Activated CD4-positive, alpha-beta T cell treated with anti-CD3 and anti-CD28 coated beads, Interleukin-2, amount 50 U/mL, for 1 hour (primary cell): ENCODE data around the gene SRC.

ENCODE experiments used
- DNase-seq: peaks from one replicate; pipeline ENCODE4 v3.0.0-alpha.2; 2020

SRC gene

GRCh38 chr20:37351689-37352607, 6.0 kb downstream of the SRC start:
- no peak for DNase-seq

GRCh38 chr20:37352608-37352980, 6.7 kb downstream of the SRC start:
- DNase-seq: no peak

GRCh38 chr20:37353285-37353849, 7.4 kb downstream of the SRC start:
- no peak for DNase-seq

GRCh38 chr20:37354210-37355195, 8.6 kb downstream of the SRC start:
- DNase-seq: no peak

GRCh38 chr20:37355252-37356180, 9.6 kb downstream of the SRC start:
- DNase-seq: no peak

DNA sequence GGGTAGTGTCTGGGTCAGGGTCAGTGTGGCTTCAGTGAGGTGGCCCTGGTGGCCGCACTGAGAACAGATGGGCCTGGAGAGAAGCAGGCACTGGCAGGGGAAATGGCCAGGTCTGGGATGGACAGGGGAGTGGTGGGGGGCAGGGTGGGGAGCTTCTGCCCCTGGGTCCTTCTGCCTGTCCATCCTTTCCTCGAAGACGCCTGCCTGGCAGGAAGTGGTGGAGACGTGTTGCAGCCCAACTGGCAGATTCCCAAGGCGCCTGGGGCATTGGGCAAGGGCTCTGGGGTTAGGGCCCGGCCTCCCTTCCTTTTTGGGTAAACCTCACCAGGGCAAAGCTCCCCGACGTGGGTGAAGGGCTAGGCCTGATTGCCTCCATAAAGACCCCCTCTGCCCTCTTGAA, 10.4 kb downstream of the SRC start:
- no peak for DNase-seq

DNA sequence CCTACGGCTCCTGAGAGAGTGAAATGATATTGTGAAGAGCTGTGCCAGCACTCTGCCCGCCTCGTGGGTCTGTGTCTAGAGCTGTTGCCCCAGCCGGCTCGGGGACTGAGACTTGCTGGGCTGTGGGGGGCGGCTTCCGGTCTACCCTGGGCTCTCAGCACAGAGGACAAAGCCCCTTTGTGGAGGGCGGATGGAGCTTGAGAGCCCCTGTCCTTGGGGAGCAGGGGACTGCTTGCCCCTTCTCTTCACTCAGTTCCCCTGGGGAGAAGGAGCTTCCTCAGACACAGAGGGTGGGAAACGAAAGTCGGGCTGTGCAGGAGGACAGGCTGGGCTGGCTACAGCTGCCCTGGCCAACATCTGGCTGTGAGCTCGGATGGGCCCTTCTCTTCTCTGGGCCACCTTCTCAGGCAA, 11.0 kb downstream of the SRC start:
- DNase-seq: no peak

DNA sequence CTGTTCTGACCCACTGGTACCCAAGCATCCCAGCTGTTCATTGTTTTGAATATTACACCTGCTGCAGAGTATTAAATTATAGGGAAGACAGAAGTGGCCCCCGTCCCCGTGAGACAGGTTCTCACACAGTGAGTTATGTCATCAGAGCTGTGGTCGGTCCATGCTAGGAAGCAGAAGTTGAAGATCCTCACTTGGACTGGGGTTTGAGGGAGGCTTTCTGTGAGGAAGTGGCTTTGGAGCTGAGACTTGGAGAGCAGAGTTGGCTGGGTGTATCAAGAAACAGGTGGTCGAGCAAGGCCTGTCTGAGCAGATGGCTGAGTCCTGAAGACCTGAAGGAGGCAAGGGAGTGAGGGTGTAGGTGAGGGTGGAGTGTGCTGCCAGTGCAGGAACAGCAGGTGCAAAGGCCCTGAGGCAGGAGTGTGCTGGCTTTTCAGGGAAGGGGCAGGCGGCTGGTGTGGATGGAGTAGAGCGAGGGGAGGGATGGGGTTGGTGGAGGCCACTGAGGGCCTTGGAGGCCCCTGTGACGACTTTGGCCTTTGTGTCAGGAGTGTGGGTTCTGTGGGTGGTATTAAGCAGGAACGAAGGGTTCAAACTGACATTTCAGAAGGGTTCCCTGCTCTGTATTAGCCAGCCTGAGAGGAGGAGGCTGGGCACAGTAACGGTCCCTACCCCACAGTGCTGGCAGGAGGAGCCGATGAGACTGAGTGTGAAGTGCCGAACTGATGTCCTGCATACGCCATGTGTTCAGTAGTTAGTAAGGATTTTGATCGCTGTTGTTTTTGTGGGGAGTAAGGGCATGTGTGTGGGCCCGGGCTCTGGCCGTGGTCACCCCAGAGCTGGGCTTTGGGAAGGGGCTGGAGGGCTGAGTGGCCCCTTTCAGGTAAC, 11.8 kb downstream of the SRC start:
- DNase-seq: no peak

GRCh38 chr20:37358366-37359150, 12.6 kb downstream of the SRC start:
- DNase-seq: no peak

DNA sequence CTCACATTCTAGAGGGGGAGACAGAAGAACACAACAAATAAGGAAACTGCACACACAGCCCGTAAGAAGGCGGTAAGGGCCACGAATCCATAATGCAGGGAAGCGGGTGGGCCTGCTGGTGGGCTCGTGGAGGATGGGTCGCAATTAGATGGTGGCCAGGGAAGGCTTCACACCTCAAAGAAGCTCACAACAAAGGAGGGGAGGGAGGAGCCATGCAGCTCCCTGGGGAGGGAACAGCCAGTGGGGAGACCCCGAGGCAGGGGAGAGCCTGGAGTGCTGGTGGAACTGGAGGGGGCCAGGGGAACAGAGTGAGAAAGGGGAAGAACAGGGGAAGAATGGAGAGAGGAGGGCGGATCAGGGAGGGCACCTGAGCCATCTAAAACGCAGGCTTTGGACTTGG, 13.4 kb downstream of the SRC start:
- DNase-seq: no peak

DNA sequence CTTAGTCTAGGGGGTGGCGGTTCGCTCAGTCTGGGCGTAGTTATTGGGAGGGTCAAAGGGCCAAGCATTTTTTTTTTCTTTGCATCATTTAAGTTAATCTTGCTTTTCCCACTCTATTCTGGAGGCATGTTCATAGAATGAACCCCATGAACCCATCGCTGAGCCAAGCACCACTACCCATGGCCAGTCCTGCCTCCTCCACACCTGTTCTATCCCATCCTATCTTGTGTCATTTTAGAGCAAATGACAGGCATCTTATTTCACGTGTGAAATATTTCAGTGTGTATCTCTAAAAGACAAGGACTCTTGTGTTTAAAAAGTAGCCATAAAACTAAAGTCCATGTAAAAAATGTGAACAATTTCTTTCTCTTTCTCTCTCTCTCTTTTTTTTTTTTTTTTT, 13.9 kb downstream of the SRC start:
- DNase-seq: no peak

GRCh38 chr20:37360391-37361115, 14.6 kb downstream of the SRC start:
- no peak for DNase-seq

GRCh38 chr20:37361336-37361735, 15.4 kb downstream of the SRC start:
- no peak for DNase-seq

- DNase-seq: no peak
These were observed 16.4 kb downstream of the SRC start for GRCh38 chr20:37362231-37362792.

- DNase-seq: no peak
These were observed 16.9 kb downstream of the SRC start for GRCh38 chr20:37362821-37363220.

GRCh38 chr20:37363221-37364012, 17.5 kb downstream of the SRC start:
- DNase-seq: no peak

DNA sequence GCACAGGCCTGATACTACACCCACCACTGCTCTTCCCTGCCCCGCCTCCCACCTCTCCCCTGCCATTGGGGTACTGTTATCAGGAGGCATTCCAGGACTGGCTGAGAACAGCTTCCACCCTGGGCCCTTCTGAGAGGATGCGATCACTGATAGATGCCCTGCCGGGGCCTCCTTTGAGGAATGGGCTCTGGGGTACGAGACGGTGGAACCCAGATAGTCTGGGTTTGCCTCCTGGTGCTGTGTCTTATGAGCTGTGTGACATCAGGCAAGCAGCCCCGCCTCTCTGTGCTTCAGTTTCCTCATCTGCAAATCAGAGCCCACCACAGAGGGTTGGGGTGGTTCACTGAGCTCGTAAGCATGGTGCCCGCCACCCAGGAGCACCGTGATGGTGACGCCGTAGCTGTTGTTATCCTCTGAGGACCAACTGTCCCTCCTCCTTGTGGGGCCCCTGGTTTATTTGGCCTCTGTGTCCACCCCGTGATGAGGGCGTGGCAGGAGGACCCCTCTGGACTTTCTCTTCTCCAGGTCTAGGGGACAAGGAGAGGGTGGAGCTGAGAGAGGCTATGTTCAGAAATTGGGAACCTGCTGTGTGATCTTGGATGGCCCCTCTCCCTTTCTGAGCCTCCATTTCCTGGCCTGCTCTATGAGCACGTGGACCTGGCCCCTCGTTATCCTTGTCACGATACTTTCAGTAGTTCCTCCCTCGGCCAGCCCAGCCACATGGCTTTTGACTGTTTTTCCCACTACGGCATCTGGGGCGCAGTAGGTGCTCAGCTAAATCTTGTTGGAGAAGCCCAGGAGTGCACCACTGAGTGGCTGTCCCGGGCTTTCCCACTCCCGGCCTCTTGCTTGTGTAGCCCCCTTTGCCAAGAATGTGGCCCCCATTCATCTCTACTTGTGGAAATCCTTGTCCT, 18.3 kb downstream of the SRC start:
- no peak for DNase-seq
